Endothelial cell of umbilical vein (primary cell): ENCODE data around the gene CD164L2.

Experiments used
- EZH2 ChIP-seq: IDR thresholded peaks from 2 replicates; pipeline ENCODE4 v1.6.1; 2012; ENCODE audit warnings: borderline replicate concordance, low read depth, mild to moderate bottlenecking, moderate library complexity, low read length, inconsistent platforms; ENCODE audit not compliant: severe bottlenecking
- JUN ChIP-seq: IDR thresholded peaks from 2 replicates; pipeline ENCODE4 v1.6.1; 2011; ENCODE audit warnings: borderline replicate concordance, low read depth; ENCODE audit not compliant: insufficient read length, insufficient read depth
- MYC ChIP-seq: IDR thresholded peaks from one replicate; pipeline ENCODE4 v1.6.1; 2011; ENCODE audit warnings: mild to moderate bottlenecking, low read depth, low read length
- POLR2A ChIP-seq: IDR thresholded peaks from 2 replicates; pipeline ENCODE4 v1.6.1; 2012; ENCODE audit warnings: low read depth, mild to moderate bottlenecking, control low read depth, low read length
- POLR2AphosphoS5 ChIP-seq: IDR thresholded peaks from 2 replicates; pipeline ENCODE4 v1.6.1; 2012; ENCODE audit warnings: low read depth, mild to moderate bottlenecking, control low read depth, low read length, moderate library complexity; ENCODE audit not compliant: insufficient read depth
- TF ChIP-seq, protein P1 (sequence below), 2 donors: IDR thresholded peaks; 1 replicate in 1 of 2; 2 replicates in 1 of 2; pipeline ENCODE4 v1.5.1; 2011; ENCODE audit warnings: low read length in 2 of 2, mild to moderate bottlenecking in 2 of 2, moderate library complexity in 2 of 2, control low read depth in 1 of 2, inconsistent platforms in 1 of 2, low read depth in 1 of 2; ENCODE audit not compliant: insufficient read depth in 1 of 2; ENCODE audit errors: extremely low read depth in 1 of 2

DNA sequence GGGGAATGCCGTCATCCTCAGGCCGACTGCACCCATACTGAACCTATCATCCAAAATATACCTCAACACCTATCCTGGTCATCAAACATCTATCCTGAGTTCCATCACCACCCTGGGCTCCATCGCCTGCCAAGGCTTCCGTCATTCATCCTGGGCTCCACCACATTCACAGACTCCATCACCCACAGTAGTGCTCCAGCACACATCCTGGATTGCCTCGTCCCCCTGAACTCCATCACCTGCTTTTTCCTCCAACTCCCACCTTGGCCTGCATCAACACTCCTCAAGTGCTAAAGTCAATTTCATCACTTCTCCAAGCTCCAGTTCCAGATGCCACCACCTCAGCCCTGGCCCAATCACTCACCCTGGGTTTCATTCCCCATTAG, 24.2 kb downstream of the CD164L2 start:
- TF ChIP-seq, protein P1, sequence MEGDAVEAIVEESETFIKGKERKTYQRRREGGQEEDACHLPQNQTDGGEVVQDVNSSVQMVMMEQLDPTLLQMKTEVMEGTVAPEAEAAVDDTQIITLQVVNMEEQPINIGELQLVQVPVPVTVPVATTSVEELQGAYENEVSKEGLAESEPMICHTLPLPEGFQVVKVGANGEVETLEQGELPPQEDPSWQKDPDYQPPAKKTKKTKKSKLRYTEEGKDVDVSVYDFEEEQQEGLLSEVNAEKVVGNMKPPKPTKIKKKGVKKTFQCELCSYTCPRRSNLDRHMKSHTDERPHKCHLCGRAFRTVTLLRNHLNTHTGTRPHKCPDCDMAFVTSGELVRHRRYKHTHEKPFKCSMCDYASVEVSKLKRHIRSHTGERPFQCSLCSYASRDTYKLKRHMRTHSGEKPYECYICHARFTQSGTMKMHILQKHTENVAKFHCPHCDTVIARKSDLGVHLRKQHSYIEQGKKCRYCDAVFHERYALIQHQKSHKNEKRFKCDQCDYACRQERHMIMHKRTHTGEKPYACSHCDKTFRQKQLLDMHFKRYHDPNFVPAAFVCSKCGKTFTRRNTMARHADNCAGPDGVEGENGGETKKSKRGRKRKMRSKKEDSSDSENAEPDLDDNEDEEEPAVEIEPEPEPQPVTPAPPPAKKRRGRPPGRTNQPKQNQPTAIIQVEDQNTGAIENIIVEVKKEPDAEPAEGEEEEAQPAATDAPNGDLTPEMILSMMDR (IDR thresholded peaks at IDR 0.05; ENCODE audit: extremely low read depth in 1 of 2, insufficient read depth in 1 of 2, low read depth in 1 of 2, low read length in 2 of 2) = no peak
- no peak for TF ChIP-seq EZH2
- TF ChIP-seq JUN = no peak
- TF ChIP-seq POLR2AphosphoS5 = no peak
- no peak for TF ChIP-seq POLR2A
- no peak for TF ChIP-seq MYC
